GM12878 (cell line): Measurements from ENCODE around the gene CHRM3. TPM values are rescaled to one million over a fixed set of nuclear protein-coding genes. Genes with fewer than 3 reads are reported as not detected.

ENCODE experiments used
- ATAC-seq: fragments of 200-7000 bp; cut with Tn5 transposase; 3 replicates; pipeline ENCODE4 v1.9.1; 2020; ENCODE audit warnings: mild to moderate bottlenecking, moderate library complexity
- BruUV-seq: library from RNA; stranded (reverse); fragments of 400-500 nt; replicated peaks from 2 replicates; lab custom pipeline; 2021; lab: Mats Ljungman, UMichigan
- CTCF ChIA-PET: fragments of 300-600 bp; sonication (Branson Sonifier 250); formaldehyde crosslinking; extraction: SDS; loops from one replicate; lab custom pipeline; 2021; ENCODE audit warnings: inconsistent platforms; lab: Yijun Ruan, JAX
- POLR2A ChIA-PET: fragments of 350-600 bp; formaldehyde crosslinking; extraction: SDS; loops from one replicate; lab custom pipeline; 2021; ENCODE audit warnings: inconsistent platforms; lab: Charles Lee
- RAD21 ChIA-PET: fragments of 300-600 bp; sonication (Branson Sonifier 250); formaldehyde crosslinking; loops from one replicate; lab custom pipeline; 2023; ENCODE audit warnings: antibody characterized with exemption; ENCODE audit not compliant: unreplicated experiment; lab: Charles Lee
- SMC1A ChIA-PET: fragments of 300-600 bp; sonication (Branson Sonifier 250); formaldehyde crosslinking; loops from one replicate; lab custom pipeline; 2023; ENCODE audit not compliant: unreplicated experiment, uncharacterized antibody; lab: Charles Lee
- DNase-seq: peaks from one replicate; pipeline ENCODE4 v3.0.0-alpha.2; 2011; ENCODE audit warnings: low read depth, low spot score
- FAIRE-seq: peaks from 3 replicates; lab custom pipeline; 2011; peaks lifted over from hg19 to GRCh38; lab: Jason Lieb, UNC
- H2AFZ ChIP-seq: 2 replicates; pipeline ENCODE4 v1.6.0; 2011; ENCODE audit warnings: low read depth, low read length, control low read depth; ENCODE audit not compliant: control insufficient read depth
- H3K27ac ChIP-seq: 2 replicates; pipeline ENCODE4 v1.5.1; 2011; ENCODE audit warnings: control low read depth; ENCODE audit not compliant: control insufficient read depth, insufficient read depth
- H3K27me3 ChIP-seq, 2 experiments: replicated peaks in 1 of 2; 2 replicates each; pipeline versions ENCODE4 v1.6.0 to v1.6.1; 2011; ENCODE audit warnings: low read length in 1 of 2; ENCODE audit not compliant: control insufficient read depth in 2 of 2, insufficient read depth in 2 of 2
- H3K36me3 ChIP-seq, 2 experiments: 2 replicates each; pipeline ENCODE4 v1.5.1; 2011; ENCODE audit warnings: low read length in 1 of 2; ENCODE audit not compliant: control insufficient read depth in 2 of 2, insufficient read depth in 2 of 2
- H3K4me1 ChIP-seq: 2 replicates; pipeline ENCODE4 v1.6.1; 2011; ENCODE audit warnings: mild to moderate bottlenecking, low read length, moderate library complexity, mixed read lengths; ENCODE audit not compliant: control insufficient read depth, insufficient read depth
- H3K4me2 ChIP-seq: 2 replicates; pipeline ENCODE4 v1.6.0; 2011; ENCODE audit warnings: control low read depth; ENCODE audit not compliant: control insufficient read depth, insufficient read depth
- H3K4me3 ChIP-seq: fragments of 200-600 bp; sonication (generic); 2 replicates; pipeline ENCODE4 v1.5.1; 2016
- H3K79me2 ChIP-seq: 2 replicates; pipeline ENCODE4 v1.6.0; 2011; ENCODE audit warnings: low read length; ENCODE audit not compliant: control insufficient read depth, insufficient read depth
- H3K9ac ChIP-seq: 2 replicates; pipeline ENCODE4 v1.8.0; 2011; ENCODE audit warnings: low read length, control low read depth, mixed read lengths; ENCODE audit not compliant: control insufficient read depth, insufficient read depth
- H3K9me3 ChIP-seq: replicated peaks from 3 replicates; pipeline ENCODE4 v1.5.1; 2011; ENCODE audit warnings: mild to moderate bottlenecking, low read length; ENCODE audit not compliant: control insufficient read depth, insufficient read depth
- H4K20me1 ChIP-seq: 2 replicates; pipeline ENCODE4 v1.6.0; 2011; ENCODE audit not compliant: control insufficient read depth, insufficient read depth
- CHD1 ChIP-seq: IDR thresholded peaks from 2 replicates; pipeline ENCODE4 v1.6.1; 2012; ENCODE audit warnings: low read depth, low read length, improper control_type of control experiment
- E2F8 ChIP-seq: fragments of 450-650 bp; IDR thresholded peaks from 2 replicates; pipeline ENCODE4 v1.6.1; 2018; ENCODE audit warnings: mild to moderate bottlenecking, low read depth, moderate library complexity; ENCODE audit not compliant: partially characterized antibody
- ESRRA ChIP-seq: IDR thresholded peaks from 2 replicates; pipeline ENCODE4 v1.6.1; 2012; ENCODE audit warnings: mild to moderate bottlenecking, low read length, improper control_type of control experiment
- IRF5 ChIP-seq: fragments of 450-650 bp; IDR thresholded peaks from 2 replicates; pipeline ENCODE4 v1.6.1; 2017; ENCODE audit warnings: borderline replicate concordance
- NKRF ChIP-seq: fragments of 450-650 bp; conservative IDR thresholded peaks from 2 replicates; pipeline ENCODE4 v1.6.1; 2017; ENCODE audit warnings: mild to moderate bottlenecking, moderate library complexity
- PAX8 ChIP-seq: fragments of 450-650 bp; IDR thresholded peaks from 2 replicates; pipeline ENCODE4 v1.6.1; 2017; ENCODE audit warnings: mild to moderate bottlenecking, moderate library complexity
- YBX1 ChIP-seq: fragments of 450-650 bp; IDR thresholded peaks from 2 replicates; pipeline ENCODE4 v1.6.1; 2016; ENCODE audit warnings: antibody characterized with exemption
- ZNF217 ChIP-seq: fragments of 450-650 bp; IDR thresholded peaks from 2 replicates; pipeline ENCODE4 v1.6.1; 2017; ENCODE audit warnings: antibody characterized with exemption, mild to moderate bottlenecking
- ZNF274 ChIP-seq: IDR thresholded peaks from one replicate; pipeline ENCODE4 v1.8.0; 2011; ENCODE audit not compliant: insufficient read length, insufficient read depth
- WGBS: methylation state at CpG from one replicate; pipeline ENCODE4 v1.1.6; 2016; ENCODE audit warnings: low lambda C conversion rate; ENCODE audit not compliant: insufficient replicate concordance, insufficient coverage; ENCODE audit errors: missing lambda C conversion rate; 5-methylcytosine and 5-hydroxymethylcytosine counted together
- in situ Hi-C: fragments of 300-500 bp; cut with MboI; formaldehyde crosslinking; loops from 9 replicates; pipeline ENCODE4 v1.14.3; 2018; ENCODE audit warnings: mixed read lengths
- intact Hi-C: fragments of 100-400 bp; cut with micrococcal nuclease; formaldehyde crosslinking; loops from one replicate; pipeline ENCODE4 v1.14.2; 2022; ENCODE audit not compliant: unreplicated experiment
- polyA plus RNA-seq, 11 experiments: library from polyadenylated mRNA; depleted of rRNA in 4 of 11; unstranded in 6 of 11; stranded (reverse) in 5 of 11; fragments of >200 nt; fragmentation: Nextera tagmentation in 4 of 11; fragmentation: Illumina TruSeq in 1 of 11; extraction: Ambion mirVana in 4 of 11; extraction: Trizol in 1 of 11; gene quantifications; 1 replicate in 1 of 11; 2 replicates in 10 of 11; pipeline versions ENCODE4 v1.2.1 to v1.2.3, GENCODE V29; 2011 to 2016; ENCODE audit warnings: inconsistent platforms in 2 of 11, missing spikeins in 2 of 11, low read depth in 1 of 11
- total RNA-seq, 4 experiments: library from RNA; depleted of rRNA in 3 of 4; stranded (reverse); fragments of >200 nt in 3 of 4; fragmentation: Illumina TruSeq in 1 of 4; extraction: Trizol in 1 of 4; gene quantifications; 2 replicates each; pipeline versions ENCODE4 v1.2.1 to v1.2.3, GENCODE V29; 2013 to 2021
- TF ChIP-seq, protein P1 (sequence below): IDR thresholded peaks from 2 replicates; pipeline ENCODE4 v1.6.1; 2012; ENCODE audit warnings: low read depth, low read length, improper control_type of control experiment
- TF ChIP-seq, protein P2 (sequence below): fragments of 450-650 bp; IDR thresholded peaks from 2 replicates; pipeline ENCODE4 v1.6.1; 2016; ENCODE audit warnings: mild to moderate bottlenecking

Gene CHRM3
- total and polyA plus RNA-seq, 10 of the 15 experiments (the other 5 are each of a cell fraction or from before 2014, with no cell fraction given): 0.06 to 0.12 TPM; not detected in 8

DNA sequence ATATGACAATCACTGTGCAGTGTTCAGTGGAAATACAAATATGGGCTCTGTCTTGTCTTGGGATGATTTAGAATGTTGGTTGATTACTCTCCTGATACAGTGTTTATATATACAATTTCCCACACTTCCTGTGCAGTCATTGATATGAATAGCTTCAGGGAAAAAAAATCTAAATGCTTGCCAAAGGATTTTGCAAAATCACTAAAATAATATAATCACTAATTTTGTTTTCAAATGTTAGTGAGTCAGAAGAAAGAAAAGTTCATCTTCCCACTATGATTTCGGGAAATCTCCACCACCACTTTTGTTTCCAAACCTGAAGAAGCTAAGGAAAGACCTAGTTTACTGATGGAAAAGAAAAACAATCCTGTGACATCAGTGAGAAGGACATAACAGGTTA, 32.1 kb upstream of the CHRM3 start:
- Histone ChIP-seq H3K27ac (no peak overlapping the region), H3K4me1 (no peaks in the 10 kb centered on the region), H3K36me3 (no peaks in the 10 kb centered on the region), H2AFZ (no peak overlapping the region), H3K9ac (no peak overlapping the region), H3K27me3 (no peaks in the 10 kb centered on the region), H3K4me3 (no peak overlapping the region), H3K4me2 (no peak overlapping the region), H4K20me1 (no peaks in the 10 kb centered on the region), H3K9me3 (no peaks in the 10 kb centered on the region), H3K79me2 (no peaks in the 10 kb centered on the region)
- SMC1A ChIA-PET: no interaction called here
- no TSS peak for BruUV-seq
- RAD21 ChIA-PET: no interaction called here
- 0% methylated on average over 1 of the region's 1 CpG for WGBS
- in situ Hi-C loops (no loop called here), intact Hi-C loops (no loop called here)
- POLR2A ChIA-PET: no interaction called here
- FAIRE-seq: no peak
- CTCF ChIA-PET: interaction anchor here (1.0 kb wide), 1 partner anchor 44 kb away, joined by 3 read pairs; no protein-coding TSS in a partner anchor
- DNase-seq: no peak
- no peak for ATAC-seq
- TF ChIP-seq, protein P1, sequence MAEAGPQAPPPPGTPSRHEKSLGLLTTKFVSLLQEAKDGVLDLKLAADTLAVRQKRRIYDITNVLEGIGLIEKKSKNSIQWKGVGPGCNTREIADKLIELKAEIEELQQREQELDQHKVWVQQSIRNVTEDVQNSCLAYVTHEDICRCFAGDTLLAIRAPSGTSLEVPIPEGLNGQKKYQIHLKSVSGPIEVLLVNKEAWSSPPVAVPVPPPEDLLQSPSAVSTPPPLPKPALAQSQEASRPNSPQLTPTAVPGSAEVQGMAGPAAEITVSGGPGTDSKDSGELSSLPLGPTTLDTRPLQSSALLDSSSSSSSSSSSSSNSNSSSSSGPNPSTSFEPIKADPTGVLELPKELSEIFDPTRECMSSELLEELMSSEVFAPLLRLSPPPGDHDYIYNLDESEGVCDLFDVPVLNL: no peak
- TF ChIP-seq NKRF (no peak), ZNF274 (no peak), YBX1 (no peak), ESRRA (no peak), E2F8 (no peak), ZNF217 (no peak), PAX8 (no peak), IRF5 (no peak), CHD1 (no peak)
- TF ChIP-seq, protein P2, sequence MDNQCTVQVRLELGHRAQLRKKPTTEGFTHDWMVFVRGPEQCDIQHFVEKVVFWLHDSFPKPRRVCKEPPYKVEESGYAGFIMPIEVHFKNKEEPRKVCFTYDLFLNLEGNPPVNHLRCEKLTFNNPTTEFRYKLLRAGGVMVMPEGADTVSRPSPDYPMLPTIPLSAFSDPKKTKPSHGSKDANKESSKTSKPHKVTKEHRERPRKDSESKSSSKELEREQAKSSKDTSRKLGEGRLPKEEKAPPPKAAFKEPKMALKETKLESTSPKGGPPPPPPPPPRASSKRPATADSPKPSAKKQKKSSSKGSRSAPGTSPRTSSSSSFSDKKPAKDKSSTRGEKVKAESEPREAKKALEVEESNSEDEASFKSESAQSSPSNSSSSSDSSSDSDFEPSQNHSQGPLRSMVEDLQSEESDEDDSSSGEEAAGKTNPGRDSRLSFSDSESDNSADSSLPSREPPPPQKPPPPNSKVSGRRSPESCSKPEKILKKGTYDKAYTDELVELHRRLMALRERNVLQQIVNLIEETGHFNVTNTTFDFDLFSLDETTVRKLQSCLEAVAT: no peak
